ENCODE measurements around the gene SIRT2.

DNA sequence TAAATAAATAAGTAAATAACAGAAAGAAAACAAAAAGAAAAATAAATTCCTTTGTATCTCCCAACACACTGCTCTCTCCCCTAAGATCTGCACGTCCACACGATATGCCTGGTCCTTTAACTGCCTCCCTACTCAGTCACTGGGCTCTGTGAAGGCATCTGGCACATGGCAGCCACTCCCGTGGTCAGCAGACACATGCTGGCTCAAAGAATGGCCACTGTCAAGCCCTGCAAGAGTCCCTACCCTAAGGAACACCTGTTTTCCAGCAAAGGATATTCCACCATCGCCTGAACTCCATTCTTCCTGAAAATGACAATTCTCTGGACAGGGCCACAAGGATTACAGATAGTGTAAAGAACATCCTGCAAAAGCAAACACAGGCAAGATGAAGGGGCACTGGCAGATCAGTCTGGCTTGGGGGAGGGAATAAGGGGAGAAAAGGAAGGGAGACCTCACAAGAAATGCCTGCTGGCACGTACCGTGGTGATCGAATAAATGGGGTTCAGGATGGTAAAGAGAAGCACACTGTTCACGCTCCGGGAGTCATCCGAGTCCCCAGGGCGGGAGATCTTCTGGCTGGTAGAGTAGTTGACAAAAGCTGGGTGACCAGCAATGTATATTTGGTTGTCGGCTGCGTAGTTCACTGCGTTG lies 53.9 kb downstream of the SIRT2 start:
- TF ChIP-seq, protein P1, sequence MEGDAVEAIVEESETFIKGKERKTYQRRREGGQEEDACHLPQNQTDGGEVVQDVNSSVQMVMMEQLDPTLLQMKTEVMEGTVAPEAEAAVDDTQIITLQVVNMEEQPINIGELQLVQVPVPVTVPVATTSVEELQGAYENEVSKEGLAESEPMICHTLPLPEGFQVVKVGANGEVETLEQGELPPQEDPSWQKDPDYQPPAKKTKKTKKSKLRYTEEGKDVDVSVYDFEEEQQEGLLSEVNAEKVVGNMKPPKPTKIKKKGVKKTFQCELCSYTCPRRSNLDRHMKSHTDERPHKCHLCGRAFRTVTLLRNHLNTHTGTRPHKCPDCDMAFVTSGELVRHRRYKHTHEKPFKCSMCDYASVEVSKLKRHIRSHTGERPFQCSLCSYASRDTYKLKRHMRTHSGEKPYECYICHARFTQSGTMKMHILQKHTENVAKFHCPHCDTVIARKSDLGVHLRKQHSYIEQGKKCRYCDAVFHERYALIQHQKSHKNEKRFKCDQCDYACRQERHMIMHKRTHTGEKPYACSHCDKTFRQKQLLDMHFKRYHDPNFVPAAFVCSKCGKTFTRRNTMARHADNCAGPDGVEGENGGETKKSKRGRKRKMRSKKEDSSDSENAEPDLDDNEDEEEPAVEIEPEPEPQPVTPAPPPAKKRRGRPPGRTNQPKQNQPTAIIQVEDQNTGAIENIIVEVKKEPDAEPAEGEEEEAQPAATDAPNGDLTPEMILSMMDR (IDR thresholded peaks at IDR 0.05) = no peak
- no peak for TF ChIP-seq EZH2 (IDR thresholded peaks at IDR 0.05; ENCODE audit: borderline replicate concordance, insufficient read depth, low read depth, low read length, poor library complexity, severe bottlenecking)
